K562 (cell line): Measurements from ENCODE around the gene GCK. TPM values are rescaled to one million over a fixed set of nuclear protein-coding genes. Genes with fewer than 3 reads are reported as not detected.
A peak's percentile ranks its signal among the peaks of the same experiment; 100 is the strongest.

Experiments used
- E4F1 ChIP-seq: fragments of 250-450 bp; sonication (Bioruptor Pico); IDR thresholded peaks from 2 replicates; pipeline ENCODE4 v1.5.0; 2021; ENCODE audit warnings: mild to moderate bottlenecking, borderline replicate concordance
- HMG20B ChIP-seq: fragments of 250-450 bp; sonication (Bioruptor Pico); IDR thresholded peaks from 2 replicates; pipeline ENCODE4 v1.5.0; 2021; ENCODE audit warnings: mild to moderate bottlenecking
- KAT2B ChIP-seq: IDR thresholded peaks from one replicate; pipeline ENCODE4 v1.6.1; 2012; ENCODE audit warnings: low read depth, mild to moderate bottlenecking, control low read depth, inconsistent platforms, low read length, moderate library complexity
- KLF10 ChIP-seq: fragments of 250-450 bp; sonication (Bioruptor Pico); IDR thresholded peaks from 2 replicates; pipeline ENCODE4 v1.6.1; 2021; ENCODE audit warnings: matching md5 sums
- MYBL2 ChIP-seq, 2 experiments: fragments of 450-650 bp in 1 of 2; sonication (generic) in 1 of 2; formaldehyde crosslinking in 1 of 2; IDR thresholded peaks; 2 replicates each; pipeline versions ENCODE4 v1.6.1 to v1.8.1; 2017 to 2022; ENCODE audit warnings: borderline replicate concordance in 1 of 2, inconsistent platforms in 1 of 2, low read depth in 1 of 2, mild to moderate bottlenecking in 1 of 2, missing genetic modification reagents in 1 of 2, moderate library complexity in 1 of 2
- NR1H2 ChIP-seq: sonication (generic); formaldehyde crosslinking; IDR thresholded peaks from 2 replicates; pipeline ENCODE4 v1.4.0; 2020; ENCODE audit warnings: mild to moderate bottlenecking, missing genetic modification reagents
- SMAD2 ChIP-seq: fragments of 150-350 bp; IDR thresholded peaks from 2 replicates; pipeline ENCODE4 v1.6.1; 2014; ENCODE audit warnings: low read depth, mild to moderate bottlenecking, low read length
- YBX1 ChIP-seq: fragments of 450-650 bp; IDR thresholded peaks from 2 replicates; pipeline ENCODE4 v1.7.1; 2016; ENCODE audit warnings: mild to moderate bottlenecking
- ZHX1 ChIP-seq: fragments of 150-350 bp; conservative IDR thresholded peaks from 2 replicates; pipeline ENCODE4 v1.6.1; 2014; ENCODE audit warnings: low read length
- ZKSCAN1 ChIP-seq: fragments of 150-350 bp; IDR thresholded peaks from 2 replicates; pipeline ENCODE4 v1.6.1; 2016; ENCODE audit warnings: low read depth, low read length
- ZNF146 ChIP-seq: IDR thresholded peaks from one replicate; pipeline ENCODE4 v1.6.1; 2018; ENCODE audit warnings: missing compliant biosample characterization; ENCODE audit not compliant: unreplicated experiment
- ZNF217 ChIP-seq: sonication (generic); formaldehyde crosslinking; IDR thresholded peaks from 2 replicates; pipeline ENCODE4 v1.8.0; 2022; ENCODE audit warnings: mild to moderate bottlenecking, missing genetic modification reagents
- ZNF384 ChIP-seq: IDR thresholded peaks from 2 replicates; pipeline ENCODE4 v1.6.1; 2012; ENCODE audit warnings: low read depth, low read length, improper control_type of control experiment
- ZNF436 ChIP-seq: fragments of 250-450, 450-650 bp; sonication (Bioruptor Pico); formaldehyde crosslinking; IDR thresholded peaks from 2 replicates; pipeline ENCODE4 v1.7.0; 2020; ENCODE audit warnings: mild to moderate bottlenecking
- ZNF76 ChIP-seq: fragments of 250-450 bp; sonication (Bioruptor Pico); IDR thresholded peaks from 2 replicates; pipeline ENCODE4 v1.4.0; 2020; ENCODE audit warnings: mild to moderate bottlenecking, moderate library complexity, borderline replicate concordance
- ZNF778 ChIP-seq: fragments of 450-650 bp; formaldehyde crosslinking; IDR thresholded peaks from 2 replicates; pipeline ENCODE4 v1.4.0; 2020; ENCODE audit warnings: mild to moderate bottlenecking, moderate library complexity
- polyA plus RNA-seq, 8 experiments: library from polyadenylated mRNA; depleted of rRNA in 4 of 8; stranded (reverse) in 5 of 8; unstranded in 3 of 8; fragments of >200 nt; fragmentation: Nextera tagmentation in 2 of 8; fragmentation: Illumina TruSeq in 1 of 8; extraction: Ambion mirVana in 2 of 8; extraction: Trizol in 1 of 8; gene quantifications; 2 replicates each; pipeline versions ENCODE4 v1.2.1 to v1.2.3, GENCODE V29; 2011 to 2014; ENCODE audit warnings: inconsistent platforms in 1 of 8, missing spikeins in 1 of 8
- total RNA-seq, 7 experiments: library from RNA; depleted of rRNA in 6 of 7; stranded (reverse); fragments of >200 nt in 6 of 7; fragmentation: Illumina TruSeq in 2 of 7; extraction: Trizol in 2 of 7; gene quantifications; 2 replicates each; pipeline versions ENCODE4 v1.2.1 to v1.2.3, GENCODE V29; 2011 to 2021; ENCODE audit warnings: low replicate concordance in 1 of 7
- TF ChIP-seq, protein P1 (sequence below): fragments of 450-650 bp; formaldehyde crosslinking; IDR thresholded peaks from 2 replicates; pipeline ENCODE4 v1.4.0; 2022; ENCODE audit warnings: mild to moderate bottlenecking, moderate library complexity
- TF ChIP-seq, protein P2 (sequence below), 2 experiments: IDR thresholded peaks; 2 replicates each; pipeline ENCODE4 v1.6.1; 2011; ENCODE audit warnings: borderline replicate concordance in 1 of 2, control low read depth in 1 of 2, low read depth in 1 of 2, low read length in 1 of 2, mild to moderate bottlenecking in 1 of 2, mixed read lengths in 1 of 2, moderate library complexity in 1 of 2; ENCODE audit not compliant: insufficient read depth in 1 of 2, insufficient read length in 1 of 2, poor library complexity in 1 of 2, severe bottlenecking in 1 of 2; ENCODE audit errors: extremely low read depth in 1 of 2

The GCK gene
- total and polyA plus RNA-seq, 9 of the 15 experiments (the other 6 are each of a cell fraction or from before 2014, with no cell fraction given) = 0.11 to 0.55 (median 0.16) TPM; not detected in 3

DNA sequence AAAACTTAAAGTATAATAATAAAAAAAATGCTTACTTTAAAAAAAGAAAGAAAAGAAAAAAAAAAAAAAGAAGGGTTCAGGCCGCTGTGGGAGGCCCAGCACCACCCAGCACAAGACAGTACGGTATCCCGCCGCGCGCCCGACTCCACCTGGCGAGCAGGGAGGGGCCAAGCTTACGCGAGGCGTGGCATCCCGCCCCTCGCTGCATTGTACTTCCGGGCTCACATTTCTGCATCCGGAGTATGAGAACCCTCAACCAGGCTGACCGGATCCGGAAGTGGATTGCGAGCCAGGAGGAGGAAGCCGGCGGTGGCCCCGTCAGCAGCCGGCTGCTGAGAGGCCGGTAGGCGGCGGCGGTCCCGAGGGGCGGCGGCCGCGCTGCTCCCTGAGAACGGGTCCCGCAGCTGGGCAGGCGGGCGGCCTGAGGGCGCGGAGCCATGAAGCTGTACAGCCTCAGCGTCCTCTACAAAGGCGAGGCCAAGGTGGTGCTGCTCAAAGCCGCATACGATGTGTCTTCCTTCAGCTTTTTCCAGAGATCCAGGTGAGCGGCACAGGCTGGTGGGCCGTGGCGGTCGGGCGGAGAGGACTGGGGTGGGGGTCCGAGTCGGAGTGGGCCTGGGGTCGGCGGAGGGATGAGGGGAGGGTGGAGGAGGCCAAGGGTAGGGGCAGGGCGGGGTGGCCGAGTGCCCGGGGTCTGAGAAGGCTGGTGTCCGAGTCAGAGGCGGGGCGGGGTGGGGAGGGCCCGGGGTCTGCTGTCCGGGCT lies 11.6 kb upstream of the GCK start, which contains the start of gene YKT6 (continued):
- TF ChIP-seq ZHX1 = no peak
- TF ChIP-seq ZNF76 (CRISPR knock-in tag) = no peak
- peak; percentile 78 for TF ChIP-seq ZNF384
- no peak for TF ChIP-seq YBX1
- TF ChIP-seq ZNF146 (CRISPR knock-in tag) = no peak
- no peak for TF ChIP-seq ZKSCAN1
- no peak for TF ChIP-seq ZNF217 (CRISPR knock-in tag)
- TF ChIP-seq E4F1 = no peak
- TF ChIP-seq ZNF778 = no peak
- no peak for TF ChIP-seq ZNF436
- no peak for TF ChIP-seq NR1H2 (CRISPR knock-in tag)
- TF ChIP-seq, protein P1, sequence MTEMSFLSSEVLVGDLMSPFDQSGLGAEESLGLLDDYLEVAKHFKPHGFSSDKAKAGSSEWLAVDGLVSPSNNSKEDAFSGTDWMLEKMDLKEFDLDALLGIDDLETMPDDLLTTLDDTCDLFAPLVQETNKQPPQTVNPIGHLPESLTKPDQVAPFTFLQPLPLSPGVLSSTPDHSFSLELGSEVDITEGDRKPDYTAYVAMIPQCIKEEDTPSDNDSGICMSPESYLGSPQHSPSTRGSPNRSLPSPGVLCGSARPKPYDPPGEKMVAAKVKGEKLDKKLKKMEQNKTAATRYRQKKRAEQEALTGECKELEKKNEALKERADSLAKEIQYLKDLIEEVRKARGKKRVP (CRISPR knock-in tag) = no peak
- TF ChIP-seq KAT2B = no peak
- TF ChIP-seq MYBL2 (IDR thresholded peaks at IDR 0.05; ENCODE audit: low read depth) = no peak
- TF ChIP-seq MYBL2 (CRISPR knock-in tag; IDR thresholded peaks at IDR 0.05; ENCODE audit: borderline replicate concordance) = no peak
- no peak for TF ChIP-seq SMAD2
- no peak for TF ChIP-seq KLF10 (CRISPR knock-in tag)
- TF ChIP-seq HMG20B (CRISPR knock-in tag) = no peak
- TF ChIP-seq, protein P2, sequence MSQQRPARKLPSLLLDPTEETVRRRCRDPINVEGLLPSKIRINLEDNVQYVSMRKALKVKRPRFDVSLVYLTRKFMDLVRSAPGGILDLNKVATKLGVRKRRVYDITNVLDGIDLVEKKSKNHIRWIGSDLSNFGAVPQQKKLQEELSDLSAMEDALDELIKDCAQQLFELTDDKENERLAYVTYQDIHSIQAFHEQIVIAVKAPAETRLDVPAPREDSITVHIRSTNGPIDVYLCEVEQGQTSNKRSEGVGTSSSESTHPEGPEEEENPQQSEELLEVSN (IDR thresholded peaks at IDR 0.05; ENCODE audit: borderline replicate concordance in 1 of 2, extremely low read depth in 1 of 2, insufficient read depth in 1 of 2, insufficient read length in 1 of 2, low read depth in 1 of 2, low read length in 1 of 2, poor library complexity in 1 of 2, severe bottlenecking in 1 of 2) = peak; percentile 40 to 74
